Measurements from ENCODE around the gene ZNF211. TPM values are rescaled to one million over a fixed set of nuclear protein-coding genes. Genes with fewer than 3 reads are reported as not detected.

ZNF211 gene
- total and polyA plus RNA-seq, 9 of the 15 experiments (the other 6 are each of a cell fraction or from before 2014, with no cell fraction given) = 1.3 to 11.6 (median 4.5) TPM

GRCh38 chr19:57665261-57665806 is 32.4 kb downstream of the ZNF211 start:
- Histone ChIP-seq H3K27ac (ENCODE audit: extremely low read depth, low read depth, low read length) (no peak overlapping the region), H3K4me2 (ENCODE audit: insufficient read depth, low read length) (no peak overlapping the region), H3K4me1 (replicated peaks in 1 of 2; ENCODE audit: control insufficient read depth in 2 of 2, insufficient read depth in 2 of 2, low read length in 2 of 2) (peaks cover 0 to 8% of the 10 kb centered on the region in 2 experiments; a peak in 3 of 5 replicates), H3K79me2 (ENCODE audit: control insufficient read depth, insufficient read depth, low read length) (no peaks in the 10 kb centered on the region), H3K9me1 (ENCODE audit: control insufficient read depth, insufficient read depth, low read length) (no peaks in the 10 kb centered on the region), H3K4me3 (no peak overlapping the region), H2AFZ (ENCODE audit: low read depth, low read length) (peak overlapping the region; percentile 70; the same call in 1 of the 2 replicates), H3K36me3 (ENCODE audit: control insufficient read depth, insufficient read depth, low read length) (no peaks in the 10 kb centered on the region), H3K9ac (ENCODE audit: insufficient read depth in 1 of 2, low read depth in 2 of 2, low read length in 2 of 2) (no peak overlapping the region), H3K9me3 (replicated peaks; ENCODE audit: control insufficient read depth, insufficient read depth, low read depth, low read length) (no peaks in the 10 kb centered on the region), H3K27me3 (ENCODE audit: control insufficient read depth in 2 of 2, insufficient read depth in 2 of 2, low read length in 2 of 2) (peaks cover 12 to 20% of the 10 kb centered on the region in 2 experiments), H4K20me1 (replicated peaks; ENCODE audit: control insufficient read depth, insufficient read depth, low read length) (no peaks in the 10 kb centered on the region)
- in situ Hi-C loops (cut with MboI) (no loop called here), intact Hi-C loops (cut with micrococcal nuclease) (no loop called here)
- no TSS peak for BruUV-seq (replicated peaks)
- CTCF ChIA-PET (ENCODE audit: low intra/inter-chr PET ratio) = no interaction called here
- POLR2A ChIA-PET = interaction anchor here (1.0 to 1.1 kb wide), 2 partner anchors 16 to 19 kb away, joined by 4 to 6 read pairs; partner anchors contain the start of gene ZNF551
- no peak for FAIRE-seq
- 2% methylated on average over 9 of the region's 9 CpGs for WGBS (ENCODE audit: insufficient coverage, low coverage, missing lambda C conversion rate)
- no peak for ATAC-seq
- DNase-seq (ENCODE audit: extremely low read depth in 1 of 4, low spot score in 3 of 4) = no peak
- TF ChIP-seq GTF2A2 (tag; IDR thresholded peaks at IDR 0.05) (no peak), MAFK (IDR thresholded peaks at IDR 0.05; ENCODE audit: low read length) (no peak), C11orf30 (IDR thresholded peaks at IDR 0.05; ENCODE audit: low read depth) (no peak), ZNF316 (IDR thresholded peaks at IDR 0.05) (no peak), ZHX1 (conservative IDR thresholded peaks at IDR 0.05; ENCODE audit: low read length) (no peak), ZNF239 (CRISPR knock-in tag; IDR thresholded peaks at IDR 0.05) (no peak), NCOR1 (IDR thresholded peaks at IDR 0.05) (no peak), TFAP4 (CRISPR knock-in tag; IDR thresholded peaks at IDR 0.05; ENCODE audit: borderline replicate concordance) (no peak), MCM5 (IDR thresholded peaks at IDR 0.05; ENCODE audit: low read depth) (no peak), ZBED1 (IDR thresholded peaks at IDR 0.05) (no peak), SP2 (IDR thresholded peaks at IDR 0.05; ENCODE audit: extremely low read depth, low read depth, low read length, poor library complexity, severe bottlenecking) (no peak), TRIM24 (IDR thresholded peaks at IDR 0.05) (no peak), CCNT2 (IDR thresholded peaks at IDR 0.05; ENCODE audit: borderline replicate concordance, extremely low read depth, insufficient read length, low read depth, low read length) (no peak), IFI16 (CRISPR knock-in tag; IDR thresholded peaks at IDR 0.05) (no peak), FOXK2 (conservative IDR thresholded peaks at IDR 0.05 in 1 of 2, IDR thresholded peaks at IDR 0.05 in 1 of 2; ENCODE audit: low read depth in 2 of 2) (no peak)
- TF ChIP-seq, protein P1, sequence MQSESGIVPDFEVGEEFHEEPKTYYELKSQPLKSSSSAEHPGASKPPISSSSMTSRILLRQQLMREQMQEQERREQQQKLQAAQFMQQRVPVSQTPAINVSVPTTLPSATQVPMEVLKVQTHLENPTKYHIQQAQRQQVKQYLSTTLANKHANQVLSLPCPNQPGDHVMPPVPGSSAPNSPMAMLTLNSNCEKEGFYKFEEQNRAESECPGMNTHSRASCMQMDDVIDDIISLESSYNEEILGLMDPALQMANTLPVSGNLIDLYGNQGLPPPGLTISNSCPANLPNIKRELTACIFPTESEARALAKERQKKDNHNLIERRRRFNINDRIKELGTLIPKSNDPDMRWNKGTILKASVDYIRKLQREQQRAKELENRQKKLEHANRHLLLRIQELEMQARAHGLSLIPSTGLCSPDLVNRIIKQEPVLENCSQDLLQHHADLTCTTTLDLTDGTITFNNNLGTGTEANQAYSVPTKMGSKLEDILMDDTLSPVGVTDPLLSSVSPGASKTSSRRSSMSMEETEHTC (IDR thresholded peaks at IDR 0.05) = no peak
- TF ChIP-seq, protein P2, sequence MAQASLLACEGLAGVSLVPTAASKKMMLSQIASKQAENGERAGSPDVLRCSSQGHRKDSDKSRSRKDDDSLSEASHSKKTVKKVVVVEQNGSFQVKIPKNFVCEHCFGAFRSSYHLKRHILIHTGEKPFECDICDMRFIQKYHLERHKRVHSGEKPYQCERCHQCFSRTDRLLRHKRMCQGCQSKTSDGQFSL (CRISPR knock-in tag; IDR thresholded peaks at IDR 0.05) = no peak
- TF ChIP-seq, protein P2 (tag; IDR thresholded peaks at IDR 0.05) = no peak

Measured in K562 (cell line).